Measurements from ENCODE around the gene NTPCR.
"Not testable (repeated sequence)": the region's sequence is repeated elsewhere in the genome, so short reads cannot be mapped to it uniquely, and the experiment has no call there.

NTPCR gene

GRCh38 chr1:232950197-232951176 lies at the start of gene NTPCR:
TSS of gene NTPCR (plus strand) at chr1:232950611. CDS start at chr1:232950711, 100 bp downstream.
- peak; percentile 92 to 95 for DNase-seq (ENCODE audit: low read depth in 2 of 2)

- DNase-seq (ENCODE audit: low read depth in 2 of 2) = no peak
Measured at GRCh38 chr1:232900818-232901217, 49.6 kb upstream of the NTPCR start.

- no peak for DNase-seq (ENCODE audit: low read depth in 2 of 2)
Measured at GRCh38 chr1:232901255-232901654, 49.2 kb upstream of the NTPCR start.

- no peak for DNase-seq (ENCODE audit: low read depth in 2 of 2)
Measured at GRCh38 chr1:232902774-232903350, 47.5 kb upstream of the NTPCR start.

- no peak for DNase-seq (ENCODE audit: low read depth in 2 of 2)
Measured at GRCh38 chr1:232904131-232904530, 46.3 kb upstream of the NTPCR start.

- DNase-seq (ENCODE audit: low read depth in 2 of 2) = no peak
Measured at GRCh38 chr1:232904566-232904965, 45.8 kb upstream of the NTPCR start.

- DNase-seq (ENCODE audit: low read depth in 2 of 2) = no peak
Measured at GRCh38 chr1:232905331-232906034, 44.9 kb upstream of the NTPCR start.

- no peak for DNase-seq (ENCODE audit: low read depth in 2 of 2)
Measured at GRCh38 chr1:232906441-232906840, 44.0 kb upstream of the NTPCR start.

- DNase-seq (ENCODE audit: low read depth in 2 of 2) = no peak
Measured at GRCh38 chr1:232908831-232909230, 41.6 kb upstream of the NTPCR start.

- DNase-seq (ENCODE audit: low read depth in 2 of 2) = no peak
Measured at GRCh38 chr1:232909752-232910151, 40.7 kb upstream of the NTPCR start.

GRCh38 chr1:232911027-232911599 lies 39.3 kb upstream of the NTPCR start:
- DNase-seq (ENCODE audit: low read depth in 2 of 2) = no peak

GRCh38 chr1:232912845-232913580 lies 37.4 kb upstream of the NTPCR start:
- no peak for DNase-seq (ENCODE audit: low read depth in 2 of 2)

- not testable (repeated sequence) for DNase-seq (ENCODE audit: low read depth in 2 of 2)
Measured at GRCh38 chr1:232914271-232914670, 36.1 kb upstream of the NTPCR start.

- DNase-seq (ENCODE audit: low read depth in 2 of 2) = no peak
Measured at GRCh38 chr1:232915212-232915611, 35.2 kb upstream of the NTPCR start.

- no peak for DNase-seq (ENCODE audit: low read depth in 2 of 2)
Measured at GRCh38 chr1:232917053-232917452, 33.4 kb upstream of the NTPCR start.

GRCh38 chr1:232921381-232921780 lies 29.0 kb upstream of the NTPCR start:
- no peak for DNase-seq (ENCODE audit: low read depth in 2 of 2)

- DNase-seq (ENCODE audit: low read depth in 2 of 2) = no peak
Measured at GRCh38 chr1:232922485-232922884, 27.9 kb upstream of the NTPCR start.

- DNase-seq (ENCODE audit: low read depth in 2 of 2) = peak; percentile 11 to 55
Measured at GRCh38 chr1:232923739-232924386, 26.5 kb upstream of the NTPCR start.

GRCh38 chr1:232924874-232925273 lies 25.5 kb upstream of the NTPCR start:
- no peak for DNase-seq (ENCODE audit: low read depth in 2 of 2)

GRCh38 chr1:232925421-232926220 lies 24.8 kb upstream of the NTPCR start:
- DNase-seq (ENCODE audit: low read depth in 2 of 2) = no peak

Measured in stimulated activated CD4-positive, alpha-beta T cell treated with anti-CD3 and anti-CD28 coated beads, Interleukin-4, amount 100 ng/mL, for 48 hours (primary cell).